ENCODE measurements around the gene EGR1.

The EGR1 gene

GRCh38 chr5:138466900-138467710 lies 1.8 kb downstream of the EGR1 start:
- in situ Hi-C loops (cut with HindIII; ENCODE audit: low pct_ligation_motif_present, low sequenced_read_pairs) = no loop called here
- H3K4me3 ChIP-seq (ENCODE audit: low read depth, low read length) = peak overlapping the region; percentile 95
- H3K36me3 ChIP-seq (replicated peaks) = peaks cover 19% of the 10 kb centered on the region
- DNase-seq = no peak
- H3K27me3 ChIP-seq (replicated peaks) = no peaks in the 10 kb centered on the region
- no peak overlapping the region for H3K27ac ChIP-seq
- no peak for TF ChIP-seq CTCF (IDR thresholded peaks at IDR 0.05; ENCODE audit: low read depth, low read length, missing control alignments)

GRCh38 chr5:138467711-138468132 lies 2.4 kb downstream of the EGR1 start:
- in situ Hi-C loops (cut with HindIII; ENCODE audit: low pct_ligation_motif_present, low sequenced_read_pairs) = no loop called here
- Histone ChIP-seq H3K27me3 (replicated peaks) (no peaks in the 10 kb centered on the region), H3K27ac (no peak overlapping the region), H3K36me3 (replicated peaks) (peaks cover 19% of the 10 kb centered on the region), H3K4me3 (ENCODE audit: low read depth, low read length) (peak overlapping the region; percentile 95)
- no peak for DNase-seq
- TF ChIP-seq CTCF (IDR thresholded peaks at IDR 0.05; ENCODE audit: low read depth, low read length, missing control alignments) = no peak

GRCh38 chr5:138468133-138468965 lies 3.1 kb downstream of the EGR1 start:
- in situ Hi-C loops (cut with HindIII; ENCODE audit: low pct_ligation_motif_present, low sequenced_read_pairs) = no loop called here
- H3K4me3 ChIP-seq (ENCODE audit: low read depth, low read length) = peak overlapping the region; percentile 95

GRCh38 chr5:138468966-138469539 lies 3.8 kb downstream of the EGR1 start:
- Histone ChIP-seq H3K27me3 (replicated peaks) (no peaks in the 10 kb centered on the region), H3K4me3 (ENCODE audit: low read depth, low read length) (no peak overlapping the region)

More at GRCh38 chr5:138468133-138468965, 3.1 kb downstream of the EGR1 start:
- no peaks in the 10 kb centered on the region for H3K27me3 ChIP-seq (replicated peaks)
- no peak for TF ChIP-seq CTCF (IDR thresholded peaks at IDR 0.05; ENCODE audit: low read depth, low read length, missing control alignments)
- H3K27ac ChIP-seq = no peak overlapping the region
- no peak for DNase-seq
- H3K36me3 ChIP-seq (replicated peaks) = peaks cover 19% of the 10 kb centered on the region

More at GRCh38 chr5:138468966-138469539, 3.8 kb downstream of the EGR1 start:
- no peak for DNase-seq
- Histone ChIP-seq H3K27ac (no peak overlapping the region), H3K36me3 (replicated peaks) (peaks cover 19% of the 10 kb centered on the region)
- TF ChIP-seq CTCF (IDR thresholded peaks at IDR 0.05; ENCODE audit: low read depth, low read length, missing control alignments) = no peak
- in situ Hi-C loops (cut with HindIII; ENCODE audit: low pct_ligation_motif_present, low sequenced_read_pairs) = no loop called here
